ENCODE data around the gene IL17C.

The IL17C gene

DNA sequence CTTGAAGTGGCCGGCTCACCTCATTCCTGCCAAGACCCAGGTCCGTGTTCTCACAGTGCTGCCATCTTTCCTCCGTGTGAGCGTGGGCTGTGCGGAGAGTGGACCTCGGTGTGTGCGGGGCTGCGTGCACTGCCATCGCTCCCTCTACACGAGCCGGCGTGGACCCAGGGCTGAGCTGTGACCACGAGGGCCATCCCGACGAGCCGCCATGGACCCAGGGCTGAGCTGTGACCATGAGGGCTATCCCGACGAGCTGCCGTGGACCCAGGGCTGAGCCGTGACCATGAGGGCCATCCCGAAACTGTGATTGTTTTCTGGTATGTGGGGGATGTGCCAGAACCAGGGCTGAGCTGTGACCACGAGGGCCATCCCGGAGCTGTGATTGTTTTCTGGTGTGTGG lies 33.4 kb downstream of the IL17C start:
- Histone ChIP-seq H3K4me3 (ENCODE audit: low read length) (no peak overlapping the region), H3K9me3 (ENCODE audit: control insufficient read depth, low read length) (no peaks in the 10 kb centered on the region), H3K9ac (ENCODE audit: low read length) (no peak overlapping the region), H3K4me1 (ENCODE audit: control insufficient read depth, insufficient read depth, low read length) (peaks cover 11% of the 10 kb centered on the region), H3K36me3 (ENCODE audit: control insufficient read depth, insufficient read depth, low read length, severe bottlenecking) (peaks cover 4% of the 10 kb centered on the region), H3K27me3 (replicated peaks; ENCODE audit: control insufficient read depth, insufficient read depth, low read length) (no peaks in the 10 kb centered on the region)
- no peak for DNase-seq (ENCODE audit: low read depth)

DNA sequence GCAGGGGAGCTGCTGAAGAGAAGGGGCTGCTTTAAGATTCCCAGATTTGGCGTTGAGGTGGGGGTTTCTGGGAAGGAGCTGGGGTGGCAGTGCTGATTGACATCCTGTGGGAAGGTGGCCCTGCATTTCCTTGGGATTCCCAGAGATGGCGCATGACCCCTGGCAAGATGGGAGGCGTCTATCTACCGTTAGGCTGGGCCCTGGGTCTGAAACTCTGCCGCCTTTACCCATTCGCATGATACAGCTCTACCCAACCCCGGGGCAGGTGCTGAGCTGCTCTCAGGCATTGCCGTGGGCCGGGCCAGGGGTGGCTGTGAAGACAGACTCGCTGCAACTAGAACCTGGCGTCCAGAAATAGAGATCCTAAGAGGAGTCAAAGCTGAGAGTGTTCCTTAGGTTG lies 34.4 kb downstream of the IL17C start:
- peaks cover 4% of the 10 kb centered on the region for H3K36me3 ChIP-seq (ENCODE audit: control insufficient read depth, insufficient read depth, low read length, severe bottlenecking)
- H3K9me3 ChIP-seq (ENCODE audit: control insufficient read depth, low read length), result no peaks in the 10 kb centered on the region
- no peak overlapping the region for H3K9ac ChIP-seq (ENCODE audit: low read length)
- no peak overlapping the region for H3K4me3 ChIP-seq (ENCODE audit: low read length)
- H3K4me1 ChIP-seq (ENCODE audit: control insufficient read depth, insufficient read depth, low read length), result peaks cover 14% of the 10 kb centered on the region
- peaks cover 4% of the 10 kb centered on the region for H3K27me3 ChIP-seq (replicated peaks; ENCODE audit: control insufficient read depth, insufficient read depth, low read length)
- DNase-seq (ENCODE audit: low read depth), result no peak

DNA sequence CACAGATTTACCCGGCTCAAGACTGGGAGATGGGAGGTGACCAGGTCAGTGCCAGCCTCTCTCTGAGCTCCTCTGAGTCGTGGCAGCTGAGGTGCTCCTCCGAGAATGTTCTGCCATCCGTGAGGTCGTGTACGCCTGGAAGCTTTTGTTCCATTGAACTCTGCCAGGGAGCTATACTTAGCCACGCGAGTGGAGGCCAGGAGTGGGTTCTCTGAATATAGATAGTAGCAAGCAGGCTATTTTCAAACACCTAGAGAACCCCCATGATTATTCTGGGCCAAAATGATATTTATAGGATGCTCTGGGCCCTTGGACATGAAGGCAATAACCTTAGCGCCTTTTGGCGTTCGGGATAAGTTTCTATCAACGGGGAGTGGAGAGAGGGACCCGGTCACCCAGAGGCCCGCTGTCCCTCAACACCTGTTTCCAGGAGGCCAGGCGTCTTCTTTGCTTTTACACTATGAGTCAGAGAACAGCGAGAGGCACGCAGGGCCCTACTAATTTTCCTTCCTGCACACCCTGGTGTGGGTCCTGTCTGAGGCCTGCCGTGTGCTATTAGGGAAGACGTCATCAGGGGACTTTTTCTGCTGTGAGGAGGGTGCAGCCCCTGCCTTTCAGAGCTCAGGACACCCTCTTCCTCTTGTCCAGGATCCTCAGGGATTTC lies 35.5 kb downstream of the IL17C start:
- DNase-seq (ENCODE audit: low read depth), result no peak
- no peak overlapping the region for H3K4me3 ChIP-seq (ENCODE audit: low read length)
- H3K27me3 ChIP-seq (replicated peaks; ENCODE audit: control insufficient read depth, insufficient read depth, low read length), result peaks cover 5% of the 10 kb centered on the region
- peaks cover 24% of the 10 kb centered on the region for H3K4me1 ChIP-seq (ENCODE audit: control insufficient read depth, insufficient read depth, low read length)
- no peaks in the 10 kb centered on the region for H3K9me3 ChIP-seq (ENCODE audit: control insufficient read depth, low read length)
- no peak overlapping the region for H3K9ac ChIP-seq (ENCODE audit: low read length)
- peaks cover 4% of the 10 kb centered on the region for H3K36me3 ChIP-seq (ENCODE audit: control insufficient read depth, insufficient read depth, low read length, severe bottlenecking)

DNA sequence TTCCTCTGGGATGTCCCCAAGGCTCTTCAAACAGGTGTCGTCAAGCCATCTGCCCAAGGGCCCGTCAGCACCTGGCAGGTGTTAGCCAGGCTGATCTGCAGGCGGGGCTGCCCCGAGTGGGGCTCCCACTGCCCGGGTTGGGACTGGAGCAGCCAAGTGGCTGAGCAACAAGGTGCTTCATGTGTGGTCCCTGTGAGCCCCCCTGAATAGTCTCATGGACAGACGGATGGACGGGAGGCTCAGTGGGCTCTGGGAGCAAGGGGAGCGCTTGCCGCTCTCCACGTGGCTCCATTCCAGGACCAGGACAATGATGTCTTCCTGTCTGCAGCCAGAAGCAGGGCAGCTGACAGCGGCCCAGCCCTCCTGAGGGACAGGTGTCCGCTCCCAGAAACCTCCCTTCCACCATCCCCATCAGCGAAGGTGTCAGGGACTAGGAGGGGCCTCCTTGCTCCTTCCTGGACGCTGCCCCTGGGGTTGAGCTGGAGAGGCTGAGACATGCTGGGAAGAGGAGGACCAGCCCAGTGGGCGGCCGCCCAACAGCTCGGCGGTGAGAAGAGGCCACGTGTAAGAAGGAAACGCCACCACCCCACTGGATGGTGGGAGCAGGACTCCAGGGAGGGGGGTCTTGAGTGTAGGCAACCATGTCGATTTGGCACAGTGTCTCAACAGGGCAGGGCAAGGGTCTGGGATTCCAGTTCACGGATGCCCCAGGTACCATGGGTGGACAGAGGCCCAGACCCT lies 38.3 kb downstream of the IL17C start:
- peaks cover 4% of the 10 kb centered on the region for H3K36me3 ChIP-seq (ENCODE audit: control insufficient read depth, insufficient read depth, low read length, severe bottlenecking)
- H3K9ac ChIP-seq (ENCODE audit: low read length), result no peak overlapping the region
- H3K9me3 ChIP-seq (ENCODE audit: control insufficient read depth, low read length), result no peaks in the 10 kb centered on the region
- no peak for DNase-seq (ENCODE audit: low read depth)
- H3K4me1 ChIP-seq (ENCODE audit: control insufficient read depth, insufficient read depth, low read length), result peaks cover 18% of the 10 kb centered on the region
- H3K4me3 ChIP-seq (ENCODE audit: low read length), result no peak overlapping the region
- peaks cover 5% of the 10 kb centered on the region for H3K27me3 ChIP-seq (replicated peaks; ENCODE audit: control insufficient read depth, insufficient read depth, low read length)

DNA sequence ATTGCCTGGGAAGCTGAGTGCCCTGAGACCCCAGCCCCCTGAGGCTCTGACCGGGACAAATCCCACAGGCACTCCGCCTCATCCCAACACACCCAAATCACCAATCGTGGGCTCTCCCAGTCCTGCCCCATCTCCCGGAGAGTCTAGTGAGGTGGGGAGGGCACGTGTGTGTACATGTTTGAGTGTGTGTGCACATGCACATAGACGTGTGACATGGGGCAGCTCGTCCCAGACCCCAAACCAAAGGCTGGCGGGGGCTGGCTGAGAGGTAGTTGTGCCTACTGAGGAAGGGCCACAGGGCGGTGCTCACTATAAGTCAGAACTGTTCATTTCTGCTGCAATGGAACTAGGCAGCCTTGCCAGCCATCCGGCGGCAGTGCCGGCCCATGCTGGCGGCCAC lies 39.3 kb downstream of the IL17C start:
- Histone ChIP-seq H3K27me3 (replicated peaks; ENCODE audit: control insufficient read depth, insufficient read depth, low read length) (peaks cover 5% of the 10 kb centered on the region), H3K9me3 (ENCODE audit: control insufficient read depth, low read length) (no peaks in the 10 kb centered on the region), H3K36me3 (ENCODE audit: control insufficient read depth, insufficient read depth, low read length, severe bottlenecking) (peaks cover 4% of the 10 kb centered on the region), H3K9ac (ENCODE audit: low read length) (no peak overlapping the region), H3K4me1 (ENCODE audit: control insufficient read depth, insufficient read depth, low read length) (peaks cover 18% of the 10 kb centered on the region), H3K4me3 (ENCODE audit: low read length) (no peak overlapping the region)
- DNase-seq (ENCODE audit: low read depth), result no peak

DNA sequence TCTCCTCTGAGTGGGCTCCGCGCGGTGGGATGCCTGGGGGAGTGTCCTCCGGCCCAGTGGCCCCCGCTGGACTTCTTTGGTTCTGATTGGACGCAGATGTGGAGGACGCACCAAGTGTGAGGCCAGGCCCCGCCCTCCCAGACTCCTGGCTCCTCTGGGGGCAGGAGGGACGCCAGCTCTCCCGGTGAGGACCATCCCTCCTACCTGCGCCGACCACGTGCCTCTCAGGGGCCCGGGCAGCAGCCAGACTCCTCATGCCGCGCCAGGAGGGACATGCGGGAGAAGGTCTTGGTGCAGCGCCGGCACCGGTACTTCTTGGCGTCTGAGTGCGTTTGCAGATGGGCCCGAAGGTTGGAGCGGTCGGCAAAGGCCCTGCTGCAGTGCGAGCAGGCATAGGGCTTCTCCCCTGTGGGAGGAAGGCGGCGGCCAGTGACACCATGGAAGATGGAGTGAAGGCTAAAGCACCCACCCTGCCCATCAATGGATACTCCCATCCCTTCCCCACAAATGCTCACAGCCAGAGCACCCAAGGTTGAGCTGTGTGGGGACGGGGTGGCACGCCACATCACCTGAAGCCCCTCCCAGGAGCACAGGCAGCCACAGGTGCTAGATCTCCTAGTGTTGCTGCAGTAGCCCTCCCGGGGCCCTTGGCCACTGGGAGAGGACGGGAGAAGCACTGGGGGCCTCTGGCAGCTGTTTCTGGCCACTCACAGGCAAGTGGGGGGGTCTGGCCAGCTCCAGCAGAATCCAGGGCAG lies 40.0 kb downstream of the IL17C start:
- H3K4me3 ChIP-seq (ENCODE audit: low read length), result no peak overlapping the region
- H3K9me3 ChIP-seq (ENCODE audit: control insufficient read depth, low read length), result no peaks in the 10 kb centered on the region
- no peak for DNase-seq (ENCODE audit: low read depth)
- H3K36me3 ChIP-seq (ENCODE audit: control insufficient read depth, insufficient read depth, low read length, severe bottlenecking), result peaks cover 4% of the 10 kb centered on the region
- no peak overlapping the region for H3K9ac ChIP-seq (ENCODE audit: low read length)
- peaks cover 5% of the 10 kb centered on the region for H3K27me3 ChIP-seq (replicated peaks; ENCODE audit: control insufficient read depth, insufficient read depth, low read length)
- peaks cover 18% of the 10 kb centered on the region for H3K4me1 ChIP-seq (ENCODE audit: control insufficient read depth, insufficient read depth, low read length)

DNA sequence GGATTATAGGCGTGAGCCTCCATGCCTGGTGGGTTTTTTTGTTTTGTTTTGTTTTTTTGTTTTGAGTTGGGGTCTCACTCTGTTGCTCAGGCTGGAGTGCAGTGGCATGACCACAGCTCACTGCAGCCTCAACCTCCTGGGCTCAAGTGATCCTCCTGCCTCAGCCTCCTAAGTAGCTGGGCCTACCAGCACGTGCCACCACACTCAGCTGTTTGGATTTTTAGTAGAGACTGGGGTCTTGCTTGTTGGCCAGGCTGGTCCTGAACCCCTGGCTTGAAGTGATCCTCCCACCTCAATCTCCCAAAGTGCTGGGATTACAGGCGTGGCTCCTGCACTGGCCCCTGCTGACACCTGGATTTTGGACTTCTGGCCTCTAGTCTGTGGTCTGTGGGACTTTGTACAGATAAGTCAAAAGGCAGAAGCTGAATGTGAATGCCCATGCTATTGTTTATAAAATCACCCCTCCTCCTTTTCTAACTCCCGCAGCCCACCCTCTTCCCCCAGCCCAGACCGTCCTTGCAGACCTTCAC lies 42.2 kb downstream of the IL17C start:
- Histone ChIP-seq H3K9ac (ENCODE audit: low read length) (no peak overlapping the region), H3K27me3 (replicated peaks; ENCODE audit: control insufficient read depth, insufficient read depth, low read length) (peaks cover 13% of the 10 kb centered on the region), H3K36me3 (ENCODE audit: control insufficient read depth, insufficient read depth, low read length, severe bottlenecking) (no peaks in the 10 kb centered on the region), H3K4me1 (ENCODE audit: control insufficient read depth, insufficient read depth, low read length) (peaks cover 30% of the 10 kb centered on the region), H3K4me3 (ENCODE audit: low read length) (no peak overlapping the region), H3K9me3 (ENCODE audit: control insufficient read depth, low read length) (no peaks in the 10 kb centered on the region)
- no peak for DNase-seq (ENCODE audit: low read depth)

DNA sequence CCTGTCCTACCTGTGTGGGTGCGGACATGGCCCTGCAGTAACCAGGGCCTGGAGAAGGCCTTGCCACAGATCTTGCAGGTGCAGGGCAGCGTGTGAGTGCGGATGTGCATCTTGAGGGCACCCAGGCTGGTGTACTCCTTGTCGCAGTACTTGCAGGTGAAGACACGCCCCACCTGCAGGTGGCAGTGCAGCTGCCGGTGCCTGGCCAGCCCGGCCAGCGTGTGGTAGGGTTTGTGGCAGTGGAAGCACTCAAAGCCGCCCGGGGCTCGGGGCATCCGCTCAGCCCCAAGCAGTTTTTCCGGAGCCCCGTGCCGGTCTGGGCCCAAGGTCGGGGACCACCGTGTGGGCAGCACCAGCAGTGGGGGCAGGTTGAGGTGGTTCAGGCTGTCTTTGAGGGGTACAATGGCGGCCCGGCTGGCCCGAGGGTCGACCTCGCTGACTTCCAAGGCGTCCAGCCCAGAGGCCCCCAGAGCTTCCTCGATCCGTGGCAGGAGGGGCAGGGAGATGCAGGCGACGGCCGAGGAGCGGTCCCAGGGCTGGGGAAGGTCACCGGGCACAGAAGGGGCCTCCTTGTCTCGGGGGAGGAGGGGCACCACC lies 42.8 kb downstream of the IL17C start:
- Histone ChIP-seq H3K27me3 (replicated peaks; ENCODE audit: control insufficient read depth, insufficient read depth, low read length) (peaks cover 13% of the 10 kb centered on the region), H3K4me3 (ENCODE audit: low read length) (no peak overlapping the region), H3K4me1 (ENCODE audit: control insufficient read depth, insufficient read depth, low read length) (peaks cover 30% of the 10 kb centered on the region), H3K36me3 (ENCODE audit: control insufficient read depth, insufficient read depth, low read length, severe bottlenecking) (no peaks in the 10 kb centered on the region), H3K9ac (ENCODE audit: low read length) (no peak overlapping the region), H3K9me3 (ENCODE audit: control insufficient read depth, low read length) (no peaks in the 10 kb centered on the region)
- DNase-seq (ENCODE audit: low read depth), result no peak

DNA sequence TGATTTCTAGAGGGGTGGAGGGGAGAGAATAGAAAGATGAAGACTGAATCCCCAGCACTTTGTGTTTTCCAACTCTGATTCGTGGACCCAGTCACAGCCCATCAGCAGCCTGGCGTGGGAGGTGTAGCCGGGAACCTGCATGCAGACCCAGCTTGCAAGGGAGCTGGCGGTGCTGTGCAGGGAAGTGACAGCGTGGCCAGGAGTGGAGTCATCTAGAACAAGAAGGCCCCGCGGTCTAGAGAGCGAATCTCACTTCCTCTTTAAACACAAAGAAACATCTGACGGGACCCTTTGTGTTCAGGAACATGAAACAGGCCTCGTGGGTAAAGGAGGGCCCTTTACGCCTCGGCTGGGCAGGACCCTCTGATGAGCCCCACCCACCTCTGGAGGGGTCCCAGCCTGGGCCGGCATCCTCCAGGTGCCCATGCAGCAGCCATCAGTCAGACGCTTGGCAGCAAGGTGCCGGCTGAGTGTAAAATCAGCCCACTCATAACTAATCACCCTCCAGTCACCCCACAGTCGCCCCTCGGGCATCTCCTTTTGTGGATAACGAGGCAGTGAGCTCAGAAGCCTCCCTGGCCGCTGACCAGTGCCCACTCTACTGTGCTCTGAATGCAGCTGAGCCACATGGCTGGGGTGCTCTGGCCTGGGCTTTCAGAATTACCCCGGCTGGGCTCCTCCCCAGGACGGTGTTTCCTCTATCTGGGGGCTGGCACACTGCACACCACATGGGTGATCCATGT lies 43.5 kb downstream of the IL17C start:
- no peaks in the 10 kb centered on the region for H3K9me3 ChIP-seq (ENCODE audit: control insufficient read depth, low read length)
- H3K27me3 ChIP-seq (replicated peaks; ENCODE audit: control insufficient read depth, insufficient read depth, low read length), result peaks cover 13% of the 10 kb centered on the region
- H3K36me3 ChIP-seq (ENCODE audit: control insufficient read depth, insufficient read depth, low read length, severe bottlenecking), result no peaks in the 10 kb centered on the region
- no peak for DNase-seq (ENCODE audit: low read depth)
- no peak overlapping the region for H3K9ac ChIP-seq (ENCODE audit: low read length)
- H3K4me3 ChIP-seq (ENCODE audit: low read length), result no peak overlapping the region
- H3K4me1 ChIP-seq (ENCODE audit: control insufficient read depth, insufficient read depth, low read length), result peaks cover 34% of the 10 kb centered on the region

DNA sequence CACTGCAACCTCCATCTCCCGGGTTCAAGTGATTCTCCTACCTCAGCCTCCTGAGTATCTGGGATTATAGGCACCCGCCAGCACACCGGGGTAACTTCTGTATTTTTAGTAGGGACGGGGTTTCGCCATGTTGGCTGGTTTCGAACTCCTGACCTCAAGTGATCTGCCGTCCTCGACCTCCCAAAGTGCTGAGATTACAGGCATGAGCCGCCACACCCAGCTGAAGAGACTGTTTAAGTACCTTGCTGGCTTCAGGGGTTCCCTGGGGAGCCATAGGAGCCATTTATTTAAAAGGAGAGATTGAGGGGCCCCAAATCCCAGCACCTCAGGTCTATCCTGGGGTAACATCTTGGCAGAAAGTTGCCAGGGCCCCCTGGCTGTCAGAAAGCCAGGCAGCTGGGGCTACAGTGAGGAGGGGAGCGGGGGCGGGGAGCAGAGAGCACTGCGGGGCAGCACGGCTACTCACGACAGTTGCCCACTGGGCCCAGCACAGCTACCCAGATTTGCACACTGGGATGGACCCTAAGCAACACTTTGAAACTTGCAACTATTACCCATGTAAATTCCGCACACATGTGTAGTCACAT lies 46.3 kb downstream of the IL17C start:
- H3K9ac ChIP-seq (ENCODE audit: low read length), result no peak overlapping the region
- H3K9me3 ChIP-seq (ENCODE audit: control insufficient read depth, low read length), result no peaks in the 10 kb centered on the region
- DNase-seq (ENCODE audit: low read depth), result no peak
- H3K36me3 ChIP-seq (ENCODE audit: control insufficient read depth, insufficient read depth, low read length, severe bottlenecking), result no peaks in the 10 kb centered on the region
- H3K27me3 ChIP-seq (replicated peaks; ENCODE audit: control insufficient read depth, insufficient read depth, low read length), result peaks cover 7% of the 10 kb centered on the region
- peaks cover 19% of the 10 kb centered on the region for H3K4me1 ChIP-seq (ENCODE audit: control insufficient read depth, insufficient read depth, low read length)
- H3K4me3 ChIP-seq (ENCODE audit: low read length), result no peak overlapping the region

Measured in adipocyte (in vitro differentiated cells).